WTC11 (cell line): ENCODE data around the gene C17orf107. TPM values are rescaled to one million over a fixed set of nuclear protein-coding genes. Genes with fewer than 3 reads are reported as not detected.
A peak's percentile ranks its signal among the peaks of the same experiment; 100 is the strongest.

Experiments
- ATAC-seq: fragments of 200-7000 bp; cut with Tn5 transposase; 2 replicates; pipeline ENCODE4 v1.10.0; 2021; ENCODE audit warnings: mild to moderate bottlenecking, moderate library complexity
- CTCF ChIA-PET: fragments of 300-600 bp; sonication (Branson Sonifier 250); formaldehyde crosslinking; loops from one replicate; lab custom pipeline; 2021; ENCODE audit warnings: antibody characterized with exemption; lab: Charles Lee
- POLR2A ChIA-PET: fragments of 350-600 bp; sonication (Branson Sonifier 250); formaldehyde crosslinking; loops from one replicate; lab custom pipeline; 2021; ENCODE audit warnings: antibody characterized with exemption; lab: Charles Lee
- DNase-seq: peaks from one replicate; pipeline ENCODE4 v3.0.0; 2021; ENCODE audit warnings: low spot score
- H3K27ac Mint-ChIP-seq: 2 replicates; pipeline ENCODE4 v1.8.0; 2021; ENCODE audit warnings: mixed read lengths
- H3K27me3 Mint-ChIP-seq: 2 replicates; pipeline ENCODE4 v1.8.0; 2021; ENCODE audit warnings: low read depth, mild to moderate bottlenecking, moderate library complexity, mixed read lengths
- H3K36me3 Mint-ChIP-seq: 2 replicates; pipeline ENCODE4 v1.8.0; 2021; ENCODE audit warnings: mixed read lengths
- H3K4me1 Mint-ChIP-seq: 2 replicates; pipeline ENCODE4 v1.8.0; 2022; ENCODE audit warnings: mixed read lengths
- H3K4me3 Mint-ChIP-seq: 2 replicates; pipeline ENCODE4 v1.8.0; 2021; ENCODE audit warnings: mild to moderate bottlenecking, moderate library complexity, mixed read lengths
- H3K9me3 Mint-ChIP-seq: 2 replicates; pipeline ENCODE4 v1.8.0; 2021; ENCODE audit warnings: mixed read lengths
- ATF6 ChIP-seq: sonication (generic); formaldehyde crosslinking; IDR thresholded peaks from 2 replicates; pipeline ENCODE4 v1.8.1; 2023; ENCODE audit warnings: mild to moderate bottlenecking, missing genetic modification reagents
- E2F1 ChIP-seq: sonication (generic); formaldehyde crosslinking; IDR thresholded peaks from 2 replicates; pipeline ENCODE4 v1.8.0; 2022; ENCODE audit warnings: mild to moderate bottlenecking, missing genetic modification reagents
- E2F4 ChIP-seq: sonication (generic); formaldehyde crosslinking; IDR thresholded peaks from 2 replicates; pipeline ENCODE4 v1.8.1; 2022; ENCODE audit warnings: low read depth, mild to moderate bottlenecking, moderate library complexity, missing genetic modification reagents, borderline replicate concordance
- ELF4 ChIP-seq: sonication (generic); formaldehyde crosslinking; IDR thresholded peaks from 2 replicates; pipeline ENCODE4 v1.8.1; 2022; ENCODE audit warnings: low read depth, mild to moderate bottlenecking, moderate library complexity, missing genetic modification reagents
- EMX1 ChIP-seq: fragments of 250-450 bp; sonication (Bioruptor Pico); IDR thresholded peaks from 2 replicates; pipeline ENCODE4 v1.8.0; 2021; ENCODE audit warnings: mild to moderate bottlenecking
- ERG ChIP-seq: fragments of 250-450 bp; sonication (Bioruptor Pico); IDR thresholded peaks from 2 replicates; pipeline ENCODE4 v1.8.0; 2021; ENCODE audit warnings: mild to moderate bottlenecking
- ETV6 ChIP-seq: sonication (generic); formaldehyde crosslinking; IDR thresholded peaks from 2 replicates; pipeline ENCODE4 v1.8.1; 2022; ENCODE audit warnings: mild to moderate bottlenecking, missing genetic modification reagents
- FOXJ3 ChIP-seq: sonication (generic); formaldehyde crosslinking; IDR thresholded peaks from 2 replicates; pipeline ENCODE4 v1.9.0; 2021; ENCODE audit warnings: missing genetic modification reagents, mild to moderate bottlenecking, borderline replicate concordance
- GRHL2 ChIP-seq: fragments of 250-450 bp; sonication (Bioruptor Pico); IDR thresholded peaks from 2 replicates; pipeline ENCODE4 v1.8.0; 2022; ENCODE audit warnings: mild to moderate bottlenecking, moderate library complexity; ENCODE audit not compliant: insufficient replicate concordance, severe bottlenecking
- MAX ChIP-seq: sonication (generic); formaldehyde crosslinking; IDR thresholded peaks from 2 replicates; pipeline ENCODE4 v1.8.0; 2022; ENCODE audit warnings: mild to moderate bottlenecking, missing genetic modification reagents
- NFE2L1 ChIP-seq: sonication (generic); formaldehyde crosslinking; IDR thresholded peaks from 2 replicates; pipeline ENCODE4 v1.8.1; 2023; ENCODE audit warnings: missing genetic modification reagents
- NFYB ChIP-seq: sonication (generic); formaldehyde crosslinking; conservative IDR thresholded peaks from 2 replicates; pipeline ENCODE4 v1.8.0; 2022; ENCODE audit warnings: low read depth, missing genetic modification reagents
- NR2C2 ChIP-seq: sonication (generic); formaldehyde crosslinking; IDR thresholded peaks from 2 replicates; pipeline ENCODE4 v1.8.0; 2022; ENCODE audit warnings: mild to moderate bottlenecking, missing genetic modification reagents
- OVOL2 ChIP-seq: fragments of 250-450 bp; sonication (Bioruptor Pico); IDR thresholded peaks from 2 replicates; pipeline ENCODE4 v1.9.0; 2021; ENCODE audit warnings: mild to moderate bottlenecking, borderline replicate concordance
- PRDM15 ChIP-seq: sonication (generic); formaldehyde crosslinking; IDR thresholded peaks from 2 replicates; pipeline ENCODE4 v1.8.0; 2022; ENCODE audit warnings: missing genetic modification reagents
- RORB ChIP-seq: fragments of 250-450 bp; sonication (Bioruptor Pico); IDR thresholded peaks from 2 replicates; pipeline ENCODE4 v1.9.0; 2021; ENCODE audit warnings: mild to moderate bottlenecking
- SMAD4 ChIP-seq: sonication (generic); formaldehyde crosslinking; IDR thresholded peaks from 2 replicates; pipeline ENCODE4 v1.8.0; 2022; ENCODE audit warnings: mild to moderate bottlenecking, missing genetic modification reagents
- TEAD1 ChIP-seq: sonication (generic); formaldehyde crosslinking; IDR thresholded peaks from 2 replicates; pipeline ENCODE4 v1.8.0; 2022; ENCODE audit warnings: mild to moderate bottlenecking, missing genetic modification reagents
- USF2 ChIP-seq: sonication (generic); formaldehyde crosslinking; IDR thresholded peaks from 2 replicates; pipeline ENCODE4 v1.8.1; 2023; ENCODE audit warnings: mild to moderate bottlenecking, missing genetic modification reagents, moderate library complexity
- ZNF281 ChIP-seq: sonication (generic); formaldehyde crosslinking; IDR thresholded peaks from 2 replicates; pipeline ENCODE4 v1.8.0; 2023; ENCODE audit warnings: mild to moderate bottlenecking, missing genetic modification reagents
- total RNA-seq: library from RNA; stranded (reverse); gene quantifications from 3 replicates; pipeline ENCODE4 v1.2.3, GENCODE V29; 2021

The C17orf107 gene
- total RNA-seq, 1 experiment from 2014 or later = 8.7 TPM

GRCh38 chr17:4901108-4901647 is 1.8 kb downstream of the C17orf107 start:
- no peak for DNase-seq
- peaks cover 10% of the 10 kb centered on the region for H3K27me3 Mint-ChIP-seq
- no peak overlapping the region for H3K27ac Mint-ChIP-seq
- peaks cover under 1% of the 10 kb centered on the region; the same call in 1 of the 2 replicates for H3K36me3 Mint-ChIP-seq
- TF ChIP-seq ELF4 (CRISPR knock-in tag) = no peak
- TF ChIP-seq E2F4 (CRISPR knock-in tag) = no peak
- TF ChIP-seq OVOL2 = no peak
- no peak for TF ChIP-seq NFE2L1 (CRISPR knock-in tag)
- TF ChIP-seq ZNF281 (CRISPR knock-in tag) = no peak
- no peak for TF ChIP-seq NFYB (CRISPR knock-in tag)
- no peak for TF ChIP-seq GRHL2 (CRISPR knock-in tag)
- no peak for TF ChIP-seq NR2C2 (CRISPR knock-in tag)
- no peak for TF ChIP-seq ETV6 (CRISPR knock-in tag)
- no peak for TF ChIP-seq ERG
- peak overlapping the region; percentile 81 for H3K4me3 Mint-ChIP-seq
- ChIA-PET POLR2A (interaction anchor here (0.6 to 2.0 kb wide), 2 partner anchors 8 to 135 kb away, joined by 7 read pairs; no protein-coding TSS in a partner anchor), CTCF (interaction anchor here (0.6 to 2.8 kb wide), 6 partner anchors 8 to 191 kb away, joined by 3 to 38 read pairs (median 6); partner anchors contain the start of gene ARRB2)
- no peak for ATAC-seq
- no peaks in the 10 kb centered on the region for H3K9me3 Mint-ChIP-seq
- H3K4me1 Mint-ChIP-seq = peaks cover 14% of the 10 kb centered on the region

GRCh38 chr17:4901648-4902344 is 2.5 kb downstream of the C17orf107 start:
- POLR2A ChIA-PET = interaction anchor here (0.6 to 1.1 kb wide), 2 partner anchors 38 to 134 kb away, joined by 3 to 7 read pairs; partner anchors contain the start of genes RNF167 and SLC25A11
- peak overlapping the region; percentile 81 for H3K4me3 Mint-ChIP-seq
- TF ChIP-seq TEAD1 (CRISPR knock-in tag) = no peak
- no peak for TF ChIP-seq GRHL2 (CRISPR knock-in tag)
- TF ChIP-seq MAX (CRISPR knock-in tag) = no peak
- TF ChIP-seq USF2 = no peak
- TF ChIP-seq SMAD4 (CRISPR knock-in tag) = no peak
- no peak for TF ChIP-seq PRDM15 (CRISPR knock-in tag)
- TF ChIP-seq FOXJ3 (CRISPR knock-in tag) = no peak
- TF ChIP-seq RORB (CRISPR knock-in tag) = no peak
- TF ChIP-seq ATF6 (CRISPR knock-in tag) = no peak
- no peak for TF ChIP-seq EMX1
- TF ChIP-seq E2F1 (CRISPR knock-in tag) = no peak

More at GRCh38 chr17:4901648-4902344, 2.5 kb downstream of the C17orf107 start:
- no peaks in the 10 kb centered on the region for H3K36me3 Mint-ChIP-seq
- no peaks in the 10 kb centered on the region for H3K9me3 Mint-ChIP-seq
- H3K27ac Mint-ChIP-seq = no peak overlapping the region
- no peak for DNase-seq
- ATAC-seq = 0 out of 2 replicates have a peak, but pooled peaks have one; percentile 5
- H3K27me3 Mint-ChIP-seq = peaks cover 10% of the 10 kb centered on the region
- CTCF ChIA-PET = interaction anchor here (1.5 to 1.9 kb wide), 2 partner anchors 112 to 192 kb away, joined by 7 to 9 read pairs; partner anchors contain the start of gene ARRB2
- H3K4me1 Mint-ChIP-seq = peaks cover 13% of the 10 kb centered on the region
